Naive B cell (primary cell): ENCODE measurements around the gene CAVIN2. TPM values are rescaled to one million over a fixed set of nuclear protein-coding genes. Genes with fewer than 3 reads are reported as not detected.

Experiments used
- ATAC-seq, 2 donors: fragments of 150-1000 bp; cut with Tn5 transposase; 2 replicates each; pipeline ENCODE4 v1.10.0; 2021; ENCODE audit warnings: low read depth in 2 of 2, mild to moderate bottlenecking in 2 of 2, moderate library complexity in 2 of 2
- DNase-seq: peaks from one replicate; pipeline ENCODE4 v3.0.0; 2022
- H3K27ac Mint-ChIP-seq, 6 donors: one replicate each; pipeline ENCODE4 v1.8.0; 2020 to 2022; ENCODE audit warnings: mild to moderate bottlenecking in 6 of 6, mixed read lengths in 6 of 6, moderate library complexity in 5 of 6, inconsistent platforms in 2 of 6
- H3K27me3 Mint-ChIP-seq, 3 donors: one replicate each; pipeline ENCODE4 v1.8.0; 2021 to 2022; ENCODE audit warnings: mixed read lengths in 3 of 3, mild to moderate bottlenecking in 1 of 3
- H3K36me3 Mint-ChIP-seq, 2 donors: one replicate each; pipeline ENCODE4 v1.8.0; 2020 to 2022; ENCODE audit warnings: mixed read lengths in 2 of 2, inconsistent platforms in 1 of 2, mild to moderate bottlenecking in 1 of 2
- H3K4me1 Mint-ChIP-seq, 3 donors: one replicate each; pipeline ENCODE4 v1.8.0; 2020 to 2022; ENCODE audit warnings: mixed read lengths in 3 of 3, inconsistent platforms in 1 of 3, mild to moderate bottlenecking in 1 of 3, moderate library complexity in 1 of 3
- H3K4me3 Mint-ChIP-seq, 8 donors: one replicate each; pipeline ENCODE4 v1.8.0; 2020 to 2022; ENCODE audit warnings: mild to moderate bottlenecking in 8 of 8, mixed read lengths in 8 of 8, moderate library complexity in 8 of 8, inconsistent platforms in 2 of 8
- H3K9me3 Mint-ChIP-seq, 7 donors: one replicate each; pipeline ENCODE4 v1.8.0; 2020 to 2022; ENCODE audit warnings: mixed read lengths in 7 of 7, mild to moderate bottlenecking in 5 of 7, inconsistent platforms in 2 of 7, moderate library complexity in 1 of 7
- polyA plus RNA-seq, 6 donors: library from polyadenylated mRNA; unstranded; fragments of 300-500 nt; fragmentation: Illumina TruSeq; gene quantifications; one replicate each; pipeline ENCODE4 v1.2.3, GENCODE V29; 2021; ENCODE audit warnings: low read depth in 6 of 6

Gene CAVIN2
- polyA plus RNA-seq, 6 donors from 2014 or later: 2.8 to 9.0 (median 8.3) TPM

DNA sequence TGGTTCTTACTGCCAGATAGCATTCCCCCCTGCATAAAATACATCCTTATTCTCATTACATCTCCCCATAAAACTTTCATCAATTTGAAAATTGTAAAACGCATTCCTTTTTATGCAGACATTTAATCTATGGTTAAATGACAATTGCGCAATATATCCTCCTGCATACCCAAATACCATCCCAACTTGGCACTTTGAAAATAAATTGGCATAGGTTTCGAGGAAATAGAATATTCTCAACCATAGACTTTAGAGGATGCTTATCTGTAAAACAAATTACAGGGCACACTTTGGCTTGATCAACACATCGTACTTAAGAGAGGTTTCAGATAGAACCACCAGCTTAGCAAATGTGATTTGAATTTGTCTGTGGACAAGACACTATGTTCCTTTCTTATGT, 31.0 kb upstream of the CAVIN2 start:
- Mint-ChIP-seq H3K27ac (no peak overlapping the region), H3K4me3 (no peak overlapping the region), H3K9me3 (peaks cover 0 to 4% (median 0%) of the 10 kb centered on the region in 7 donors), H3K4me1 (no peaks in the 10 kb centered on the region), H3K27me3 (no peaks in the 10 kb centered on the region), H3K36me3 (no peaks in the 10 kb centered on the region)
- DNase-seq (no peak), ATAC-seq (no peak)

DNA sequence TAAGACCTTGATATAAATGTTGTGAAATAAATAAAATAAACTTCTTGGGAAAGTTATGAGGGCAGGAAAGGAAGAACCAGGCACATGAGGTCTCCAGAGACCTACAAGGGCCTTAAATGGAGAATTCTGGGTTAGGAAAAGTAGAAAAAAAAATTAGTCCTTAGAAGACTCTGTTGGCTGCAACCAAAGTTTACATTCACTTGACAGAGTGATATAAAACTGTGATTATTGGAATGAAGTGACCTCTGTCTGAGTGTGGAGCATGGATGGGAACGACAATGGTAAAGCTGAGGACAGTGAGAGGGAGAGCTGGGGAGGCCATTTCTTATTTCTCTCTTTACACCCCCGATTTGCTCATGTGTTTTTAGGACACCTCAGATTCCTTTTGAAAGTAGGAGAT, 29.0 kb upstream of the CAVIN2 start:
- Mint-ChIP-seq H3K36me3 (no peaks in the 10 kb centered on the region), H3K9me3 (peaks cover 0 to 4% (median 0%) of the 10 kb centered on the region in 7 donors), H3K27me3 (no peaks in the 10 kb centered on the region), H3K4me1 (no peaks in the 10 kb centered on the region), H3K4me3 (no peak overlapping the region), H3K27ac (no peak overlapping the region)
- DNase-seq: no peak
- no peak for ATAC-seq

DNA sequence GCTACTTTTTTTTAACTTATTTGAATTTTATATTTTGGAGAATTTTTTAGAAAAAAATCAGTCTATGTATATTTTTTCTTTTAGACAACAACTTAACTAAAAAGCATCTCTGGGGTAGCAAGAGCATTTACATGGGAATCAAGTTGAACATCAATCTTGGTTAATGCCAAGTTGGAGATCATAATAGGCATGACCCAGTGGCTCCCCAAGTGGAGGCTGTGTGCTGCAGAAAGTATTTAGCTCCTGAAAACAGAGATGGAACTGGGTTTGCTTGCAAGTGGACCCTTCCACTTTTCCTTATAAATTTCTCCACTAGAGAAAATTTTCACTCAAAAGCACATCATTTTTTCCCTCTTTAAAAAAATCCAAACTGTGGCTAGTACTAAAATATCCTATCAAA, 23.9 kb upstream of the CAVIN2 start:
- DNase-seq: no peak
- no peak for ATAC-seq
- no peaks in the 10 kb centered on the region for H3K36me3 Mint-ChIP-seq
- no peak overlapping the region for H3K4me3 Mint-ChIP-seq
- peaks cover 0 to 7% (median 5%) of the 10 kb centered on the region in 3 donors for H3K27me3 Mint-ChIP-seq
- H3K27ac Mint-ChIP-seq: peak overlapping the region in 1 of 6 donors; percentile 4
- no peaks in the 10 kb centered on the region for H3K4me1 Mint-ChIP-seq
- H3K9me3 Mint-ChIP-seq: peaks cover 0 to 2% (median 0%) of the 10 kb centered on the region in 7 donors

DNA sequence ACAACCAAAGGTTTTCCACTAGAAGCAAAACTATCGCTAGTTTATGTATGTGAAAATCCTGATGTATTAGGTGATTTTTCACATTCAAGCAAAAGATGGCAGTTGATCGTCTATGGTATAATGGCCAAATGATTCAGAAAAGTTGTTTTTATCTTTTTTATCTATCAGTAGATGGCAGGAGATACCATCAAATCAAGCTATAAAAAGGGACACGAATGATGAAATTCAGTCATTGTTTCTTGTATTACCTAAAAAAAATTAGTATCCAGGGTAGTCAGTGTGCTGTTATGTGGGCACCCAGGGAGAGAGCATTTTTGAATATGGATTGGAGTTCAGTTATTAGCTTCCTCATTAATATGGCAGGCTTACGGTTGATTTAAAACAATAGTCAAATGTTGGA, 22.9 kb upstream of the CAVIN2 start:
- Mint-ChIP-seq H3K4me3 (no peak overlapping the region), H3K27me3 (peaks cover 5 to 7% (median 5%) of the 10 kb centered on the region in 3 donors), H3K27ac (no peak overlapping the region), H3K36me3 (no peaks in the 10 kb centered on the region), H3K9me3 (peaks cover 0 to 2% (median 0%) of the 10 kb centered on the region in 7 donors), H3K4me1 (no peaks in the 10 kb centered on the region)
- ATAC-seq (no peak), DNase-seq (no peak)

DNA sequence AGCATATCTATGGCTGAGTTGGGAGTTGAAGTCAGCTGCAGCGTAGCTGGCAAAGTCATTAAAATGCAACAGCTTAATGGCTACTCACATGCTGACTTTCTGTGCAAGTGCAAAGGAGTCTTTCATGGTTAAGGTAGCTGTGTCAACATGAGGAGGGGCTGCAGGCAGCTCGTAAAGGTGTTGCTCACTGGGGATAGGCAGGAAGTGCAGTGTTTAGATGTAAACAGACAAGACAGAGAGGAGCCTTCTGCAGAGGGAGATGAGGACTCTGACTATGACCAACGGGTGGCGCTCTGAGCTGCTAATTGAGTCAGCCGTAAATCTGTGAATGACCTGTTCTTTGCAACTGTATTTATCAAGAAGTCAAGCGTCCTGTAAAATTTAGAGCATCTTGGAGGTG, 22.3 kb upstream of the CAVIN2 start:
- H3K27ac Mint-ChIP-seq: no peak overlapping the region
- peaks cover 5 to 7% (median 5%) of the 10 kb centered on the region in 3 donors for H3K27me3 Mint-ChIP-seq
- ATAC-seq (no peak), DNase-seq (no peak)
- no peaks in the 10 kb centered on the region for H3K4me1 Mint-ChIP-seq
- peaks cover 0 to 2% (median 0%) of the 10 kb centered on the region in 7 donors for H3K9me3 Mint-ChIP-seq
- no peaks in the 10 kb centered on the region for H3K36me3 Mint-ChIP-seq
- no peak overlapping the region for H3K4me3 Mint-ChIP-seq

DNA sequence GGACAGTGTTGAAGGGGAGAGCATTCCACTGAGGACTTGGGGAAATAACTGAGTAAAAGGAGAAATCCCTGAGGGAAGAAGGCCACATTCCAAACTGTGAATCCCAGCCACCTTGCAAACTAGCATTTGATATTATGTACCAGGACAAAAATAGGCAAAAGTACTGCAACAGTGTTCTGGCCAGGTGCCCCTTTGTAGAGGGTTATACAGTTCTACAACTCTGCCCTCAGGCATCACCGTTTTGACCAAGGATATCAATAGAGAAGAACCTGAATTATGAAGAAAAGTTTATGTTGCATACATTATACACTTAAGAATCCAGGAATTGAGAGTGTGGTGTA, 20.6 kb upstream of the CAVIN2 start:
- DNase-seq: no peak
- Mint-ChIP-seq H3K9me3 (peaks cover 0 to 2% (median 0%) of the 10 kb centered on the region in 7 donors), H3K4me3 (no peak overlapping the region), H3K27me3 (peaks cover 5 to 7% (median 5%) of the 10 kb centered on the region in 3 donors), H3K4me1 (no peaks in the 10 kb centered on the region), H3K36me3 (no peaks in the 10 kb centered on the region), H3K27ac (no peak overlapping the region)
- no peak for ATAC-seq

DNA sequence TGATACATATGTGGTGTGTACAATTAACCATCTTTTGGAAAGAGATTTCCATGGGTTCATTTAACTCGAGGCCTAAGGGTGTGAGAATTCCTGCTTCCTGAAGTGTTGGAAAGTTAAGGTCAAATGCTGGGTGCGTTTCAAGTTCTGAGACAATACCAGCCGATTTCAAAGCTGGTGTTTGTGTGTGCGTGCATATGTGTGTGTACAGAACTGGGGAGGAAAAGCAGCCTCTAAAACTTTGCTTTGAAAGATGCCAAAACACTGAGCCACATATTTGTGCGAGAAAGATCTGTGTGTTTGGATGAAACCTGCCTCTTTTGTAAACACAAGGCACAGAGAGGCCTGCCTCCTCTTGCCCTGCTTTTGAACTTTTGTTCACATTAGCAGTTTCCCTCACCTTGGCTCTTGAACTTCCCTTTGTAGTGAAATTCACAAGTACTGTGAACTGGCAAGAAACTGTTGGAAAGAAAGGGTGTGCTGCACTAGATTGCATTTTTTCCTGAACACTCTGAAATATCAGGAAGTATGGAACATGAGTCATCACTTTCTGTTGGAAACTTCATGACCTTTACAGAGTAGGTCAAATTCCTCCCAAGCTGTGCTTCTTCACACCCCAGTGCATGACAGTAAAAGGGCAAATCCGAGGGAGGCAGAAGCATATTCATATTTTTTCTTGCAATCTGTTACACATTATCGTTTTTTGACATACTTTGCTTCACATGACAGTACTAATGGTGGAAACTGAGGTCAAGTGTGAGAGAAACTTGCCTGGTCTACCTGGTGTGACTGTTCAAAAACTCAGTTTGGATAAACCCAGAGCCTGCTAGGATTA, 20.0 kb upstream of the CAVIN2 start:
- H3K36me3 Mint-ChIP-seq: no peaks in the 10 kb centered on the region
- H3K4me3 Mint-ChIP-seq: no peak overlapping the region
- H3K9me3 Mint-ChIP-seq: peaks cover 0 to 2% (median 0%) of the 10 kb centered on the region in 7 donors
- no peak for ATAC-seq
- H3K27me3 Mint-ChIP-seq: peaks cover 5 to 7% (median 5%) of the 10 kb centered on the region in 3 donors
- no peaks in the 10 kb centered on the region for H3K4me1 Mint-ChIP-seq
- DNase-seq: no peak
- H3K27ac Mint-ChIP-seq: no peak overlapping the region

DNA sequence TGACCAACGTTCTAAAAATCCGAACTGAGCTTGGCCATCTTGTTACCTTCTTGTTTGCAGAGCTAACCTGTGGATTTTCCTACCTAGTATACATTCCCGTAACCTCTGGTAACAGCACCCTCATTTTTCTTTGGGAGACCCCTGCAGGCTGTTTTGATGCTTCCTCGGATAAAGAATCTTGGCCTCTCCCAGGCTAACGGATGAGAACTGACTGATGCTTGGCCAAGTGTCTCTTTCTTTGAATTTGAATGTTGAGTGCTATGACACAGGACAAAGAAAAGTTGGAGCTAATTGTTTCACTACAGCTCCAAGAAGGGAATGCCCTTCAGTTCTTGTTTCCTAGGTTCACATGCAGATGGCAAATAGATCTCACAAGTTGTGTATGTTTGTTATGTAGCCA, 19.3 kb upstream of the CAVIN2 start:
- DNase-seq (no peak), ATAC-seq (no peak)
- no peak overlapping the region for H3K4me3 Mint-ChIP-seq
- H3K27ac Mint-ChIP-seq: no peak overlapping the region
- no peaks in the 10 kb centered on the region for H3K4me1 Mint-ChIP-seq
- peaks cover 5 to 7% (median 5%) of the 10 kb centered on the region in 3 donors for H3K27me3 Mint-ChIP-seq
- H3K9me3 Mint-ChIP-seq: peaks cover 0 to 2% (median 0%) of the 10 kb centered on the region in 7 donors
- no peaks in the 10 kb centered on the region for H3K36me3 Mint-ChIP-seq

DNA sequence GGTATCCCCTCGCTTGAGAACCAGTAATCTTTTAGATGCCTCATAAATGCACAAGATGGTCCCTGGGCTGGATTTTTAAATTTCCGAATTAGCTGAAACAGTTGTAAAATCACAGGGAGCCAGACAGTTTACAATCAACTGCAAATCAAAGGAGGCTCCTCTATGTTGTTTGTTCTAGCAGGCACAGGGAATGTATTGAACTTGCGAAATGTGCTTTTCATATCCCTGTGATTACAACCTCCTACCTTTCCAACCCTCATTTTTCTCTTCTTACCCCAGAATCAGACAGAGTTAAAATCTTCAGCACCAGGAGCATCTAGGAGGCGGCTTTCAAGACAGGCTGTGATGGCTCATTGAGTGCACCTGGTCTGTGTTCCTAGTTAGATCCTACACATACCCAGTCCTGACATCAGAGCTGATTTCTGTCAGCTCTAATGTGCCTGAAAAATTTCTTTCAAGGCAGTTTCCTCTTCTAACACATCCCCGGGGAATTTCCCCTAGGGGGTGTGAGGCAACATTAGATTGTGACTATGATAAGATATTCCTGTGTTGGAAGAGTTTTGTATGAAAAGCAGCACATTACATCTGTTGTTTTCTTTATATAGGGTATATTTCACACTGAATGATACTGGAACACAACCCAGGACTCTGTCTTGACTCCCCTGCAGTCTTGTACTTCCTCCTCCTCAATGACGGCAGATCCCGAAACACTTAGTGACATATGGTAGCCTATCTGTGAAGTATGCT, 17.9 kb upstream of the CAVIN2 start:
- Mint-ChIP-seq H3K27ac (peak overlapping the region in 1 of 6 donors; percentile 10), H3K27me3 (peaks cover 5 to 7% (median 5%) of the 10 kb centered on the region in 3 donors), H3K36me3 (no peaks in the 10 kb centered on the region), H3K9me3 (peaks cover 0 to 6% (median 3%) of the 10 kb centered on the region in 7 donors), H3K4me3 (no peak overlapping the region), H3K4me1 (no peaks in the 10 kb centered on the region)
- DNase-seq (no peak), ATAC-seq (no peak)

DNA sequence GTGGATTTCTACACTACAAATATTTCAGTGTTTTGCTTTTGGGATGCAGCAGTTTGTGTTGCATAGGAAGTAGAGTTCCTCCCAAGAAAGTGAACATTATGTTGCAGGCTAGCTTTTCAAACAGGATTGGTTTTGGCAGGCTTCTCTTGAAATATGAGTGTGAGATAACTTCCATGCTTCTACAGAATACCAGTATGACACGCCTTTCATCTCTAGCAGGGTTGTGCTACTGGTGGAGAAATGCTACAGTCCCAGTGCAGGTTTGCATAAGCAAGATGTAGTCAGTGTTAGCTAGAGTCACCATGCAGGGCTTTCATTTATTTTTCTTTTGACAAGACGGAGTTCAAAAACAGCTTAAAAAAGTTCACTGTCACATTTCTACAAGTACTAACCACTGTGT, 17.1 kb upstream of the CAVIN2 start:
- H3K9me3 Mint-ChIP-seq: peaks cover 0 to 10% (median 3%) of the 10 kb centered on the region in 7 donors
- no peak for ATAC-seq
- no peak overlapping the region for H3K27ac Mint-ChIP-seq
- H3K4me3 Mint-ChIP-seq: no peak overlapping the region
- DNase-seq: no peak
- no peaks in the 10 kb centered on the region for H3K36me3 Mint-ChIP-seq
- no peaks in the 10 kb centered on the region for H3K4me1 Mint-ChIP-seq
- peaks cover 2 to 5% (median 5%) of the 10 kb centered on the region in 3 donors for H3K27me3 Mint-ChIP-seq

DNA sequence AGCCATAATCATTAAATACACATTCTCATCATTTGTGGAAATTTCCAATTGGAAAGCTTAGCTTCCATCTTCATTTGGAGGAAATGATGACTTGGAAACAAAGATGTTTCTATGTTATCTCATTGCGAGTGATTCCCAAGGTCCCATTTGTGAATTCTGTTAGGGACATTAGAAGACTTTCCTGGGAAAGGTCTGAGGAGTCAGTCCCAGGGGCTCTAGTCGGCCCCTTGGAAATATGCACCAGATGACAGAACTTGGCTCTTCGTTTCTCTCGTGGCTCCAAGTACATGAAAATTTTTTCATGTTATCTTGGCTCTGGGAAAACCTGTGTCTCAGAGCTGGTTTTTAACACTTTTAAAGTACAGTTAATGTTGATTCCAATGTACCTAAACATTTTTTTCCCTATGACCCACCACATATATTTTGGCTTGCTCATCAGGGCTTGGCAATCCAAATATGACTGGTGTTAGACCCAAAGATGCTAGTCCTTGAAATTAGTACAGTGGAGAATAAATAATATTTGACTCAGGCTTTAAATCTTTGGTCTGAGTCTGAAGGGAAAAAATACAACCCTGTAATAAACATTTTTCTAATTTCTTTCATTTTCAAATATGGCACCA, 15.4 kb upstream of the CAVIN2 start:
- no peak for DNase-seq
- H3K27ac Mint-ChIP-seq: no peak overlapping the region
- ATAC-seq: no peak
- no peaks in the 10 kb centered on the region for H3K4me1 Mint-ChIP-seq
- H3K27me3 Mint-ChIP-seq: peaks cover 0 to 5% (median 5%) of the 10 kb centered on the region in 3 donors
- H3K36me3 Mint-ChIP-seq: no peaks in the 10 kb centered on the region
- H3K4me3 Mint-ChIP-seq: no peak overlapping the region
- H3K9me3 Mint-ChIP-seq: peaks cover 0 to 10% (median 3%) of the 10 kb centered on the region in 7 donors

DNA sequence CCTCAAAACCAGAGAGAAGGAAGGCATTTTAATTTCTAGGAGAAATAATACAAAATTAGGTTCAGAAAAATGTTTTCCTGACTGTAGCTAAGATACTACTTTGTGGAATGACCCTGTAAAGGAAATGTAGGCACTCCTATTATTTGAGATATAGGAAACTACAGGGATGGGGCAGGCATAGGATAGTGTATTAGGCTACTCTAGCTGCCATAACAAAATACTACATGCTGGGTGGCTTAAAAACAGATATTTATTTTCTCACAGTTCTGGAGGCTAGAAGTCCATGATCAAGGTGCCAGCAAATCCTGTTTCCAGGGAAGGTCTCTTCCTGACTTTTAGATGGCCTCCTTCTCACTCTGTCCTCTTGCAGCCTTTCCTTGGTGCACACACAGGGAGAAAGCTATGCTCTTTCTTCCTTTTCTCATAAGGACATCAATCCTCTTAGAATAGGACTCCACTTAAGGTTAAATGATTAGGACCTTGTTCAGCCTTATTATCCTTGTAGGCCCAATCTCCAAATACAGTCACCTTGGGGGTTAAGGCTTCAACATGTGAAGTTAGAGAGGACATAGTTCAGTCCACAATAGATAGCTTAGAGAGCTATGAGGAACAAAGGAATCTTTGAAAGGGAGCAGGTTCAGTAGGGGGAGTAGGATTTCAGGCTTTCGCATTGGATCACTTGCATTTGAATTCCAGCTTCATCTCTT, 14.0 kb upstream of the CAVIN2 start:
- Mint-ChIP-seq H3K36me3 (no peaks in the 10 kb centered on the region), H3K27me3 (peaks cover 0 to 5% (median 3%) of the 10 kb centered on the region in 3 donors), H3K27ac (no peak overlapping the region), H3K9me3 (peaks cover 0 to 10% (median 3%) of the 10 kb centered on the region in 7 donors), H3K4me1 (no peaks in the 10 kb centered on the region), H3K4me3 (no peak overlapping the region)
- DNase-seq (no peak), ATAC-seq (no peak)

DNA sequence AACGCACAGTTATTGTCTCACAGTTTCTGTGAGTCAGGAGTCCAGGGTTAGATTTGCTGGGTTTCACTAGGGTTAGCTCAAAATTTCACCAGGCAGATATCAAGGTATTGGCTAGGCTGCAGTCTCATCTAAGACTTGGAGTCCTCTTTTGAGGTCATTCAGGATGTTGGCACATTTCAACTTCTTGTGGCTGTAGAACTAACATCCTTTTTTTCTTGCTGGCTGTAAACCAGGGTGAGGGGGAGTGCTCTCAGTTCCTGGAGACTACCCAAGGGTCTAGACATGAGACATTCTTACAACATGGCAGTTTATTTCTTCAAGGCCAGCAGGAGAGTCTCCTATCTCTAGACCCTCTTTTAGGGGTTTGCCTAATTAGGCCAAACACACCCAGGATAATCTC, 12.8 kb upstream of the CAVIN2 start:
- no peak for ATAC-seq
- no peaks in the 10 kb centered on the region for H3K4me1 Mint-ChIP-seq
- H3K9me3 Mint-ChIP-seq: peaks cover 0 to 10% (median 3%) of the 10 kb centered on the region in 7 donors
- peaks cover 0 to 3% (median 0%) of the 10 kb centered on the region in 3 donors for H3K27me3 Mint-ChIP-seq
- no peak overlapping the region for H3K27ac Mint-ChIP-seq
- H3K4me3 Mint-ChIP-seq: no peak overlapping the region
- no peaks in the 10 kb centered on the region for H3K36me3 Mint-ChIP-seq
- no peak for DNase-seq
